ENCODE measurements around the gene IFT172. TPM values are rescaled to one million over a fixed set of nuclear protein-coding genes. Genes with fewer than 3 reads are reported as not detected.
A peak's percentile ranks its signal among the peaks of the same experiment; 100 is the strongest.
"Not testable (repeated sequence)": the region's sequence is repeated elsewhere in the genome, so short reads cannot be mapped to it uniquely, and the experiment has no call there.

IFT172 gene
- total RNA-seq, 1 donor from 2014 or later: 54.4 TPM

GRCh38 chr2:27428213-27428977, 61.1 kb downstream of the IFT172 start, which contains the start of gene NRBP1:
Gene NRBP1 (plus strand): TSS chr2:27428631. CDS start chr2:27433274, 4,643 bp downstream.
- DNase-seq (ENCODE audit: low spot score): peak; percentile 93

GRCh38 chr2:27427863-27428212, 61.7 kb downstream of the IFT172 start:
- DNase-seq (ENCODE audit: low spot score): no peak

- not testable (repeated sequence) for DNase-seq (ENCODE audit: low spot score)
These were observed 64.5 kb downstream of the IFT172 start for GRCh38 chr2:27425039-27425438.

- DNase-seq (ENCODE audit: low spot score): no peak
These were observed 66.6 kb downstream of the IFT172 start for GRCh38 chr2:27422958-27423357.

GRCh38 chr2:27421660-27422250, 67.8 kb downstream of the IFT172 start:
- DNase-seq (ENCODE audit: low spot score): no peak

- no peak for DNase-seq (ENCODE audit: low spot score)
These were observed 68.5 kb downstream of the IFT172 start for GRCh38 chr2:27420996-27421395.

- DNase-seq (ENCODE audit: low spot score): no peak
These were observed 73.4 kb downstream of the IFT172 start for GRCh38 chr2:27416151-27416550.

- no peak for DNase-seq (ENCODE audit: low spot score)
These were observed 77.0 kb downstream of the IFT172 start for GRCh38 chr2:27412419-27413152.

GRCh38 chr2:27409321-27410073, 80.0 kb downstream of the IFT172 start, which contains the start of gene PPM1G:
Gene PPM1G (minus strand): TSS chr2:27409591. CDS start chr2:27409422, 169 bp downstream.
- DNase-seq (ENCODE audit: low spot score): peak; percentile 96

- no peak for DNase-seq (ENCODE audit: low spot score)
These were observed 80.8 kb downstream of the IFT172 start for GRCh38 chr2:27408601-27409320.

GRCh38 chr2:27407798-27408491, 81.6 kb downstream of the IFT172 start:
- no peak for DNase-seq (ENCODE audit: low spot score)

GRCh38 chr2:27400348-27401135, 89.0 kb downstream of the IFT172 start:
- no peak for DNase-seq (ENCODE audit: low spot score)

GRCh38 chr2:27398962-27399361, 90.6 kb downstream of the IFT172 start:
- no peak for DNase-seq (ENCODE audit: low spot score)

Other genes starting within 250 kb of the IFT172 start
- gene SLC30A3, start 226.7 kb downstream of the IFT172 start, total RNA-seq: not detected
- gene DNAJC5G, start 214.3 kb downstream of the IFT172 start, total RNA-seq: not detected
- 0.26 TPM for gene TRIM54, start 207.3 kb downstream of the IFT172 start, total RNA-seq
- gene UCN, start 181.3 kb downstream of the IFT172 start, total RNA-seq: 3.1 TPM
- gene MPV17, start 166.6 kb downstream of the IFT172 start, total RNA-seq: 62.6 TPM
- 49.5 TPM for gene GTF3C2, start 133.0 kb downstream of the IFT172 start, total RNA-seq
- gene EIF2B4, start 119.4 kb downstream of the IFT172 start, total RNA-seq: 32.3 TPM
- gene SNX17, start 119.1 kb downstream of the IFT172 start, total RNA-seq: 105 TPM
- gene ZNF513, start 109.0 kb downstream of the IFT172 start, total RNA-seq: 25.6 TPM
- gene PPM1G, start 80.2 kb downstream of the IFT172 start, total RNA-seq: 56.7 TPM
- gene NRBP1, start 61.1 kb downstream of the IFT172 start, total RNA-seq: 90.1 TPM
- 65.7 TPM for gene KRTCAP3, start 47.4 kb downstream of the IFT172 start, total RNA-seq
- gene FNDC4, start 5.5 kb upstream of the IFT172 start, total RNA-seq: 13.4 TPM
- gene GCKR, start 7.1 kb upstream of the IFT172 start, total RNA-seq: 7.6 TPM
- 32.6 TPM for gene ZNF512, start 93.3 kb upstream of the IFT172 start, total RNA-seq
- gene CCDC121, start 139.3 kb upstream of the IFT172 start, total RNA-seq: 4.7 TPM
- gene GPN1, start 139.3 kb upstream of the IFT172 start, total RNA-seq: 24.2 TPM
- 34.8 TPM for gene SUPT7L, start 173.9 kb upstream of the IFT172 start, total RNA-seq
- gene SLC4A1AP, start 174.1 kb upstream of the IFT172 start, total RNA-seq: 17.4 TPM